Right lobe of liver (tissue), 6 donors: Measurements from ENCODE around the gene SDK1. TPM values are rescaled to one million over a fixed set of nuclear protein-coding genes. Genes with fewer than 3 reads are reported as not detected.

Source experiments
- ATAC-seq, 4 donors: fragments of 200-7000 bp; cut with Tn5 transposase; one replicate each; pipeline ENCODE4 v1.9.1; 2020; ENCODE audit warnings: mild to moderate bottlenecking in 4 of 4, moderate library complexity in 4 of 4
- DNase-seq, 3 donors: peaks; one replicate each; pipeline ENCODE4 v3.0.0-alpha.2; 2020
- H3K27ac ChIP-seq, 3 donors: fragments of 200-600 bp; one replicate each; pipeline ENCODE4 v1.8.0; 2022
- H3K27me3 ChIP-seq, 2 donors: fragments of 200-600 bp; one replicate each; pipeline ENCODE4 v1.8.0; 2022
- H3K36me3 ChIP-seq, 4 donors: fragments of 200-600 bp; sonication (generic) in 1 of 4; one replicate each; pipeline versions ENCODE4 v1.5.1 to v1.8.0; 2017 to 2022; ENCODE audit warnings: control low read depth in 1 of 4
- H3K4me1 ChIP-seq, 4 donors: fragments of 200-600 bp; sonication (generic) in 1 of 4; one replicate each; pipeline versions ENCODE4 v1.5.1 to v1.8.0; 2017 to 2022; ENCODE audit warnings: control low read depth in 1 of 4
- H3K4me3 ChIP-seq, 3 donors: fragments of 200-600 bp; one replicate each; pipeline ENCODE4 v1.8.0; 2022
- H3K9me3 ChIP-seq, 4 donors: fragments of 200-600 bp; sonication (generic) in 1 of 4; one replicate each; pipeline versions ENCODE4 v1.5.1 to v1.8.0; 2017 to 2022; ENCODE audit warnings: control low read depth in 1 of 4
- CTCF ChIP-seq, 4 donors: fragments of 200-600 bp in 3 of 4; fragments of 450-650 bp in 1 of 4; IDR thresholded peaks; one replicate each; pipeline versions ENCODE4 v1.5.1 to v1.8.0; 2016 to 2022; ENCODE audit warnings: antibody characterized with exemption in 4 of 4, mild to moderate bottlenecking in 2 of 4
- POLR2A ChIP-seq: fragments of 450-650 bp; IDR thresholded peaks from one replicate; pipeline ENCODE4 v1.6.1; 2017; ENCODE audit warnings: antibody characterized with exemption, mild to moderate bottlenecking
- WGBS: methylation state at CpG from one replicate; pipeline ENCODE4 v1.1.6; 2018; ENCODE audit warnings: low coverage, low lambda C conversion rate; ENCODE audit not compliant: insufficient coverage; ENCODE audit errors: missing lambda C conversion rate; 5-methylcytosine and 5-hydroxymethylcytosine counted together
- intact Hi-C, 2 donors: fragments of 100-400 bp; cut with DNase I; formaldehyde crosslinking; loops; one replicate each; pipeline versions ENCODE4 v1.11.2 to v1.14.1; 2022
- total RNA-seq, 6 experiments: library from RNA; depleted of rRNA in 2 of 6; stranded (reverse); fragments of >200 nt in 2 of 6; fragmentation: NEBNext Ultra II Directional in 3 of 6; extraction: Animal tissue kit (Norgen Biotek cat#: 25700) in 3 of 6; gene quantifications; one replicate each; pipeline versions ENCODE4 v1.1.0 to v1.2.4, GENCODE V29; 2016 to 2023
- donor health status: DM: no; HTN: yes; CAD: no.
- donor health status: DM: no; HTN: no; CAD: no.
- donor health status: DM: no; HTN: no; CAD: no.
- donor health status: DM: no; HTN: yes; CAD: no.
- donor health status: DM: no; HTN: yes; CAD: no.

The SDK1 gene
- total RNA-seq, 6 experiments from 2014 or later, result 0.07 to 1.4 (median 0.65) TPM

DNA sequence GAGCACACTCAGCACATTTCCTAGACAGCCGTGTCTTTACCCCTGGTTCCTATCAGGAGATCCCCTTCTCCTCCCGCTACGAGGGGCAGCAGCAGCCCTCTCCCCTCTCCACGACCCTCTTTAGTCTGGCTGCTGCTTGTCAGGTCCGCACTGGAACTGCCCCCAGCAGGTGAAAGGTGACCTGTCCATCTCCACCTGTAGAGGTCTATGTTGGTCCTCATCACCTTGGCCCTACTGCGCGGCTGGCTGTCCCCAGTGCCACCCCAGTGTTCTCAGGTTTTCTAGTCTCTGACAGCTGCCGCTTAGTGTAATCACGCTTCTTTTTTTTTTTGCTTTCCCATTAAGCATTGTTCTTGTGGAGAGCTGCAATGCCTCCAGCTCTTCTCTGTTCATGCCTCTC, 545.7 kb downstream of the SDK1 start:
- Histone ChIP-seq H3K9me3 (no peaks in the 10 kb centered on the region), H3K4me1 (no peaks in the 10 kb centered on the region), H3K27ac (no peak overlapping the region), H3K27me3 (no peaks in the 10 kb centered on the region), H3K36me3 (no peaks in the 10 kb centered on the region), H3K4me3 (no peak overlapping the region)
- TF ChIP-seq CTCF (IDR thresholded peaks at IDR 0.05), result no peak
- no peak for TF ChIP-seq POLR2A
- ATAC-seq (no peak), DNase-seq (no peak)
- intact Hi-C loops, result no loop called here
- 51% methylated on average over 8 of the region's 9 CpGs for WGBS

DNA sequence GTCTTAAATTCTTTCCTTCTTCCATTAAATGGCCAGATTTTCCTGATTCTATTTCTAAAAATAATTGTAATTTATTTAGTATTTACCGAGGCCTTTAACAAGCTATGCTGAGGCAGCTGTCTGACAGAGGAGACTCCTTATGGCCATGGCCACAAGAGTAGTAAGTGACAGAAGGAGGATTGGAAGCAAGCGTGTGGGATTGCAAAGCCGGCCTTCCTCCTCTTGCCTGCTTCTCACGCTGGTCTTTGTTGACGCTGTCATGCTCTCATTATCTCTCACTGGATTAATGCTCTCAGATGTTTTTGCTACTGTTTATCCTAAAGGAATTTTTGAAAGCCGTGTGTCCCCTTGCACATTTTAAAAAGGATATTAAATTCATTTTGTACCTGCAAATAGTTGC, 546.3 kb downstream of the SDK1 start:
- Histone ChIP-seq H3K27me3 (no peaks in the 10 kb centered on the region), H3K27ac (no peak overlapping the region), H3K9me3 (no peaks in the 10 kb centered on the region), H3K4me3 (no peak overlapping the region), H3K36me3 (no peaks in the 10 kb centered on the region), H3K4me1 (no peaks in the 10 kb centered on the region)
- TF ChIP-seq CTCF (IDR thresholded peaks at IDR 0.05), result no peak
- TF ChIP-seq POLR2A, result no peak
- no peak for ATAC-seq
- DNase-seq, result no peak
- WGBS, result 51% methylated on average over 6 of the region's 6 CpGs
- intact Hi-C loops, result no loop called here

DNA sequence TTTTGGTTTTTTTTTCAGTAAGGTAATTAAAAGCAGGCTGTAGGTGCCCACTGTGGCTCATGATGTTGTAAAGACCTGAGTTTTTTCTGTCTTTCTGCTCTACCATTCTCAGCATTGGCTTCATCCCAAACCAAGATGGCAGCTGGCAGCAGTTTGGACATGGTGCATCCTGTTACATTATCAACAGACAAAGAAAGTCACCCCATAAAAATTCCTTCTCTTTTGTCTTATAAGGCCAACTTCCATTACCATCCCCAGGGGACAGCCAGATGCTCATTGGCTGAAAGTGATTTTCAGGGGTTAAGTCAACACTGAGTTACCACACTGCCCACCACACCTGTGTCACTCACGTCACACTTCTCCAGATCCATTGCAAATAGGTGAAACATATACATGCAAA, 558.4 kb downstream of the SDK1 start:
- ATAC-seq (no peak), DNase-seq (no peak)
- intact Hi-C loops, result no loop called here
- no peaks in the 10 kb centered on the region for H3K9me3 ChIP-seq
- no peak overlapping the region for H3K4me3 ChIP-seq
- 71% methylated on average over 1 of the region's 1 CpG for WGBS
- TF ChIP-seq POLR2A (no peak), CTCF (IDR thresholded peaks at IDR 0.05) (no peak)
- no peak overlapping the region for H3K27ac ChIP-seq
- no peaks in the 10 kb centered on the region for H3K4me1 ChIP-seq
- H3K36me3 ChIP-seq, result no peaks in the 10 kb centered on the region
- H3K27me3 ChIP-seq, result no peaks in the 10 kb centered on the region

DNA sequence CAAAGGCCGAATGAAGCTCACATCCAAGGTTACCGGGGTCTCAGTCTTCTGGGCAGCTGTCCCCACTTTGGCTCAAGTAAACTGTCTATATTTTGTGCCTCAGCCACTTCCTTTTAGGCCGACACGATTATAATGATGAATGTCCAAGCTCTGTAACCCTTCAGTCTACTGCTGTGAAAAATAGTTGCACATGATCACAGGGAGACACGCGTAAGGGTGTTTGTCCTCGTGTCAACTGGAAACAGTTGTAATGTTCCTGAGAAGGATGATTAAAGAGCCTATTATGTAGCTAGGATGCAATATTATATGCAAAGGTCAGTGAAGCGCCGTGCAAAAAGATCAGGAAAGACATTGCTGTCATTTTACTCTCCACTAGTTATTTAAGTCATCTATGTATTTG, 559.9 kb downstream of the SDK1 start:
- intact Hi-C loops, result no loop called here
- TF ChIP-seq CTCF (IDR thresholded peaks at IDR 0.05), result no peak
- no peak for TF ChIP-seq POLR2A
- H3K27ac ChIP-seq, result no peak overlapping the region
- H3K27me3 ChIP-seq, result no peaks in the 10 kb centered on the region
- no peak for DNase-seq
- WGBS, result 59% methylated on average over 9 of the region's 9 CpGs
- H3K9me3 ChIP-seq, result no peaks in the 10 kb centered on the region
- no peaks in the 10 kb centered on the region for H3K36me3 ChIP-seq
- H3K4me1 ChIP-seq, result no peaks in the 10 kb centered on the region
- no peak overlapping the region for H3K4me3 ChIP-seq
- no peak for ATAC-seq

DNA sequence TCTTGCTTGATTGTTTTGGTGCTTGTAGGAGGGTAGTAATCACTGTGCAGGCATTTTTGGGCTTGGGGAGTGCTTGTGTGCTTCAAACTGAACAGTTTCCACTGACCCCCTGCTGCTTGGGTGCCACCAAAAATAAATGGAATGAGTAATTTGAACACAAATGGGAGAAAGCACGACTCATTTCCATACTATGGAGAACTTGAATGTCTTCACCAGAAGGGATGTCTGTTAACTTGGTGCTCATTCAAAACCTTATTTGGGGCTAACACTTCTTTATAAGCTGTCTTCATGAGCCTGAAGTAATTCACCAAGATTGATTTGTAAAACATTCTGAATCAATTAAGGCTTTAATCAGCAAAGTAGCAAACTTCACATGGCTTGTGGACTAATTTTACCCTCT, 560.3 kb downstream of the SDK1 start:
- ATAC-seq (no peak), DNase-seq (no peak)
- Histone ChIP-seq H3K4me3 (no peak overlapping the region), H3K27me3 (no peaks in the 10 kb centered on the region), H3K36me3 (no peaks in the 10 kb centered on the region), H3K4me1 (no peaks in the 10 kb centered on the region), H3K27ac (no peak overlapping the region), H3K9me3 (no peaks in the 10 kb centered on the region)
- intact Hi-C loops, result no loop called here
- WGBS, result no CpG with 5 or more reads among the region's 1 CpG
- no peak for TF ChIP-seq CTCF (IDR thresholded peaks at IDR 0.05)
- TF ChIP-seq POLR2A, result no peak
